OCI-LY7 (cell line): ENCODE results near the gene OSBPL6.
"Not testable (repeated sequence)": the region's sequence is repeated elsewhere in the genome, so short reads cannot be mapped to it uniquely, and the experiment has no call there.

Source experiments
- CTCF ChIP-seq: fragments of 200-600 bp; sonication (generic); conservative IDR thresholded peaks from 2 replicates; pipeline ENCODE4 v1.5.1; 2014; ENCODE audit warnings: mild to moderate bottlenecking, antibody characterized with exemption, low read length, moderate library complexity, mixed read lengths
- EZH2phosphoT487 ChIP-seq: fragments of 200-600 bp; sonication (generic); IDR thresholded peaks from 2 replicates; pipeline ENCODE4 v1.6.1; 2018; ENCODE audit warnings: low read depth, borderline replicate concordance, mild to moderate bottlenecking, mixed run types, antibody characterized with exemption, low read length, moderate library complexity, mixed read lengths

- not testable (repeated sequence) for TF ChIP-seq CTCF, EZH2phosphoT487
Measured at GRCh38 chr2:178198441-178198840, 4.1 kb downstream of the OSBPL6 start.
